Hematopoietic multipotent progenitor cell treated with erythropoietin and hydrocortisone succinate and interleukin-3 and kit ligand, for 4 days (in vitro differentiated cells): ENCODE data around the gene GTPBP6.
"Not testable (repeated sequence)": the region's sequence is repeated elsewhere in the genome, so short reads cannot be mapped to it uniquely, and the experiment has no call there.

Source experiments
- DNase-seq: peaks from one replicate; pipeline ENCODE4 v3.0.0-alpha.2; 2015

Gene GTPBP6

DNA sequence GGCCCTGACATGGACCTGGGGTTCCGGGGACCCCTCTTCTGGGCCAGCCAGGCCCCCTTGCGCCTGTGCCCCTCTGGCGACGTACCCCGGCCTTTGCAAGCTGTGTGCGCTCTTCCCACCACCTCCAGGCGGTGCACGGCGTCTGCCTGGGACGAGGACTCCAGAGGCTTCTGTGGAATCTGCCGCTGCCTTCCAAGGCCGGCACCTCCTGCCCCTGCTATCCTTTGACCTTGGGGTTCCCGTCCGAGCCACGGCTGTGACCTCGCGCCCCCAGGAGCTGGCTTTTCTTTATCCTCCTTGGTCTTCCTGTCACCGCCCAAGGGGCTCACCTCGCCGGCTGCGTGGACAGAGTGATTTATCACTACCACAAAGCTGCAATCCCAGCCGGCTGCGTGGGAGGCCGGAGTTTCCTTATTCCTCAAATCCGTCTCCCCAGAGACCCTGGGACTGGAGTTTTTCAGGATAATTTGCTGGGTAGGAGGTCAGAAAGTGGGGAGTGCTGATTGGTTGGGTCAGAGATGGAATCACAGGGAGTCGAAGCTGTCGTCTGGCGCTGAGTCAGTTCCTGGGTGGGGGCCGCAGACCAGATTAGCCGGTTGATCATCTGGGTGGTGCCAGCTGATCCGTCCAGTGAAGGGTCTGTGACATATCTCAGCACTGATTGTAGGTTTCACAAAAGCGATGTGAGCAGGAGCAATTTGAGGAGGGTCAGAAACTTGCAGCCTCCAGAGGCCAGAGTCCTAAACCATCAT, 57.3 kb downstream of the GTPBP6 start:
- DNase-seq = no peak

DNA sequence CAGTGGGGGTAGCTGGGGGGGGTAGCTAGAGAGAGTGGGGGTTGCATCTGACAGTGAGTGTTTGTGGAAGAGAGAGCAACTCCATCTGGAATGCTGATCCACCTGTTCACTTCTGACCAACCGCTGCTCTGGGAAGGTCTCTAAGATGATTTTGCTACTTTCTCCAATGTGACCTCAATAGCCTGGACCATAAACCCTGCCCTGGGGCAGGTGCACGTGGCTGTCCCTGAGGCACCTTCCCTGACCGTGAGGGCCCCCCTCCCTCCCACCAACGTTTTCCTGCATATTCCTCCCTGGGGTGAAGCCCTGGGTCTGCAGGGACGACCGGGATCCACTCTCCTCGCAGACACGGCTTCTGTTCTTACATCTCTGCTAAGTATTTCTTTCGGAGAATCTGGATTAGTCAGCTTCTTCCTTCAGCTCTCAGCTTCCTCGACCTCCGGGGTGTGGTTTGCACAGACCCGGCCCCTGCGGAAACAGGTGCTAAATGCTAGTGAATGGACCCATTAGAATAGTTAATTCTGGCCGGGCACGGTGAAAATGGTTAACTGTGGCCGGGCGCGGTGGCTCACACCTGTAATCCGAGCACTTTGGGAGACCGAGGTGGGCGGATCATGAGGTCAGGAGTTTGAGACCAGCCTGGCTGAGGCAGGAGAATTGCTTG, 58.8 kb downstream of the GTPBP6 start:
- peak; percentile 56 for DNase-seq

DNA sequence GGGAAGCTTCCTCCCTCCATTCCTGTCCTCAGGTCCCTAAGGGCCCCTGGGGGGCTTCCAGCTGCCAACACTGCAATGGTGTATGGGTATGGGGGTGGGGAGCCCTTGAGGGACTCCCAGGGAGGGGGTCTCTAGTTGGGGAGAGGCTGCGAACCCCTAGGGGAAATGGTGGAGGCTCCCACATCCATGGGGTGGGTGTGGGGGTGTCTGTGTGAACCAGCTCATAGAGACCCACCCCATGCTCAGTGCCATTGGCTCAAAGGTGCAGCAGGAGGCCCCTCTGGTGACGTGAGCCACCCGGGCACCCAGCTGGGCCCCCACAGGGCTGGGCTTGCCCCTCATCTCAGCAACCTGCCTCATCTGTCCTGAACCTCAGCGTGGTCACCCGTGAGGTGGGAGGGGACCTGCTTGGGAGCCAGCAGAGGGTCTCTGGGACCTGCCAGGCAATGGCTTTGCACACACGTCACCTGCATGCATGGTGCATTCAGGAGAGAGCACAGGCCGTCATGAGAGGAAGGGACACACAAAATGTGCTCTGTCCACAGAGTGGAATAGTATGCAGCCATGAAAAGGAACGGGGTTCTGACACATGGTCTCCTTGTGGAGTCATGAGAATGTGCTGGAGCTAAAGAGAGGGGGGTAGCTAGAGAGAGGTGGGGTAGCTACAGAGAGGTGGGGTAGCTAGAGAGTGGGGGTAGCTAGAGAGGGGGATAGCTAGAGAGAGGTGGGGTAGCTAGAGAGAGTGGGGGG, 60.1 kb downstream of the GTPBP6 start:
- no peak for DNase-seq

DNA sequence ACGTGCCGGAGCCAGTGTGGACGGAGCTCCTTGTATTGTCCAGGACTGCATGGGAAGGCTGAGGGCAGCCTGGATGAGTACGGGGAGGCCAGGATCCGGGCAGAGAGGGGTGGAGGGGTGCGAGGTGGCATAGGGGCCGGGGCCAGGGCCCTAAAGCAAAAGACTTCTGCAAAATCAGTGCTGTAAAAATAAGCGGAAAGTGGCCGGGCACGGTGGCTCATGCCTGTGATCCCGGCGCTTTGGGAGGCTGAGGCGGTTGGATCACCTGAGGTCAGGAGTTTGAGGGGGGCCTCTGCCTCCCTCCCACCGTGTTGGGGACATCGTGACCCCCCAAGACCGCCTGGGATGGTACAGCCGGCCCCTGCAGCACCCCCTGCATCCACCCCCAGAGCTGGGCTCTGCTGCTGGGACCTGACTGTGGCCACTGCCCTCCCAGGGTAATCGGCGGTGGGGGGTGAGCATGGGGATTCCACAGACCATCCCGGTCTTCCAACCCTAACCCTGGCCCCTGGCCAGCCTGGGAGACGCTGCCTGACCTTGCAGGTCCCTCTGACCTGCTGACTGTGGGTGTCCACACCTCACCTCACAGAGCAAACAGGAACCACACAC, 60.8 kb downstream of the GTPBP6 start:
- DNase-seq = no peak

DNA sequence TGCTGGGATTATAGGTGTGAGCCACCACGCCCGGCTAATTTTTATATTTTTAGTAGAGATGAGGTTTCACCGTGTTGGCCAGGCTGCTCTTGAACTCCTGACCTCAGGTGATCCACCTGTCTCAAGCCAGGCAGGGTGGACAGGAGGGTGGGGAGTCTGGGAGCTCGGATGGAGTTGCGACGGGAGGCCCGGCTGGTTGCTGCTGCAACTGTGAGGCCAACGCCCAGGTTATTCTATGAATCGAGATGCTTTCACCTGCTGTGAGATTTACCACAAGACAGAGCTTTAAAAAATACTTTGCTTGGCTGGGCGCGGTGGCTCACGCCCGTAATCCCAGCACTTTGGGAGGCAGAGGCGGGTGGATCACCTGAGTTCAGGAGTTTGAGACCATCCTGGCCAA, 61.5 kb downstream of the GTPBP6 start:
- DNase-seq = not testable (repeated sequence)

DNA sequence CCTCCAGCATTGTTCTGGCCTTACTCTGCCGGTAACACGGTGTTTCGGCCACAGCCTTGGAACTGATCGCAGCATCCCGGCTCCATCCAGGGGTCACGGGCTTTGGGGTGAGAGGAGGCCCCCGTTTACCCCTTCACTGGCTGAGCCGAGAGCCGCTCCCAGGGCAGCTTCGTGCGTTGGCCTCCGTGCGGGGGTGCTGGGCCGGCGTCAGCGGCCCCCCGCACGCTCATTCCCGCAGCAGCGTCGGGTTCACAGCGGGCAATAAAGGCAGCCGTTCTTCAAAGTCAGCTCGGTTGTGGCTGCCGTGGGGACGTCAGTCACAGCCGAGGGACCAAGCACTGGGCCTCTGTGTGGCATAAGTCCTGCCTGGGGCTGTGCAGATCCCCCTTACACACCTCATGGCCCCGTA, 62.7 kb downstream of the GTPBP6 start:
- DNase-seq = no peak
